Mucosa of gallbladder (tissue), 1 donor: ENCODE results near the gene IP6K1. TPM values are rescaled to one million over a fixed set of nuclear protein-coding genes. Genes with fewer than 3 reads are reported as not detected.
"Not testable (repeated sequence)": the region's sequence is repeated elsewhere in the genome, so short reads cannot be mapped to it uniquely, and the experiment has no call there.

Experiments
- DNase-seq: peaks from one replicate; pipeline ENCODE4 v3.0.0-alpha.2; 2020; ENCODE audit warnings: low spot score
- total RNA-seq: library from RNA; stranded (reverse); gene quantifications from one replicate; pipeline ENCODE4 v1.2.1, GENCODE V29; 2021
- donor health status: DM: no; HTN: no; CAD: no.

IP6K1 gene
- total RNA-seq, 1 donor from 2014 or later: 46.1 TPM

DNA sequence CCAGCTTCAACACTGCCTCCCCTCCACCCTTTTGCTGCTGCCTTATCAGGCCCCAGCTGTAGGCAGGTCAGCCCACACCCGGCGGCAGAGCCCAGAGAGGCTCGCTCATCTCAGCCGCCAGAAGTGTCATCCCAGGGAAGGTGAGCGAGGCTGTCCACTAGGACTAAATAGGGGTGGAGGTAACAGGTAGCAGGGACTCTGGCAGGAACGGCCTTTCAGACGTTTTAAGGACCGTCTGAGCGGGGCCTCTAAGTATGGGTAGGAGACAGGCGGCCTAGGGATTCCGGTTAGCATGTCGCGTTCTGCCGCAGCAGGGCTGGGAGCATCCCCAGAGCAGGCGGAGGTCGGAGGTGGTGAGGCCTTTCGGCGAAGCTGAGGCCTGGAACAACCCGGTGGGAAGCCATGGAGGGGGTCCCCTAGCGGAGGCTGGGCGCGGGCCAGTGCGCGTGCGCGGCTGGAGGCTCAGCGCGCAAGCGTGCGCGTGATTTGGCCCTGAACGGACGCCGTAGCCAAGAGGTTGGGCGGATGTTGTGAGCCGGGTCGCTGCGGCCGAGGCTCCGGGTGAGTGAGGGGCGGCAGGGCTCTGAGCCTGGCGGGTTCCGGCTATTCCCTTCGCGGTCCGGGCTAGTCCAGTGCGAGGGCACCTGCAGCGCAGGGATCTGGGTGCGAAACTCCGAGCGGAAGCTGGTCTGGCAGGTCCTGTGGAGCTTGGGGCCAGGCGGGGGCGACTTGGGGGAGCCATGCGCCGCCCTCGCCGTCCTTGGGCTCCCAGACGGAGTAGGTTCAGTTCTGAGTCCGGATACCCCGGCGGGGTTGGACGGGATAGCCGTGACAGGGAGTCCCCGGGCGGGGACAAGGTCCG, 97.1 kb downstream of the IP6K1 start, which contains the start of the genes MST1 and RNF123:
TSS of gene MST1 (minus strand) at position 429 of the 862 bp plus-strand sequence. CDS start 783 bp downstream, outside the sequence.
TSS of gene RNF123 (plus strand) at position 512 of the 862 bp plus-strand sequence. CDS start 1,609 bp downstream, outside the sequence.
- DNase-seq: peak; percentile 92

DNA sequence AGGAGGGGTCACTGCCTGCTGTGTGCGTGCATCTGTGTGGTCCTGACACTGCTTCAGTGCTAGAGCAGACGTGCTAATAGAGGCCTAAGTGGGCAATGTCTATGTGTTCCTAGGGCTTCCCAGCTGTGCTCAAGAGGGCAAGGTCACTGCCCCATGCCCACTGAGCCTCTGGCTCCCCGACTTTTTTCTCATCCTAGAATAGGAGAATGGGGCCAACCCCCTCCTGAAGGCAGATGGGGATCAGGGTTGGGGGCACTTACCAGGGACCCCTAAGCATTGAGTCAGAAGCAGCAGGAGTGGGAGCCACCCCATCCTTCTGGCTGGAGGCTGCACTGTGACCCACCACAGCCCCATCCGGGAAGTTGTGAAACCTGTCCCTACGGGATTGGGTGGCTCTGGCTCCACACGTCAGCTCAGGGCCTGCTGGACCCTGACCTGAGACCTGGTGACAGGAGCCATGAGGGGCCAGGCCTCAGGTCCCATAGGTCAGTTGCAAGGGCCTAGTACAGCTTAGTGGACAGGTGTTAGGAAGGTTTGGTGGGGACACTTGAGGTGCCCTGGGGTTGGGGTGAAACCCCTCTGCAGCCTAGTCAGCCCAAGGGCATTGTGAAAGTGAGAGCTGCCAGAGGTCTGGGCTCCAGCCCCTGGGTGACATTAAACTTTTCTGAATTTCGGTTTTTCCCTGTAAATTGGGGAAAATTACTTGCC, 97.8 kb downstream of the IP6K1 start:
- not testable (repeated sequence) for DNase-seq

DNA sequence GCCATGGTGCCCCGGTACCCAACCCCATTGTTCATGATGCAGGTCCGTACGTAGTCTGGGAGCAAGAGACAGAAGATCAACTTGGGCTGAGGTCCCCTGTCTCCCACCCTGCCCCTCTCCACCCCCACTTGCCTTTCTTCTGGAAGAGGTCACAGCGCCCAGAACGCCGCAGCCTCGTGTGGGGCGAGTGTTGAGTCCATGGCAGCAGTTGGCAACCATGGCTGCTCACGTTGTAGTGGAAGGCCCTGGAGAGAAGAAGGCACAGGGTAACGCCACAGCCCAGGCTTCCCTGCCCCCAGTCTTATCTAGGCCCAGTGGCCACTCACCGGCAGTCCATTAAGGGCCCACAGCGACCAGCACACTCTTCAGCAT, 98.9 kb downstream of the IP6K1 start:
- DNase-seq: not testable (repeated sequence)

DNA sequence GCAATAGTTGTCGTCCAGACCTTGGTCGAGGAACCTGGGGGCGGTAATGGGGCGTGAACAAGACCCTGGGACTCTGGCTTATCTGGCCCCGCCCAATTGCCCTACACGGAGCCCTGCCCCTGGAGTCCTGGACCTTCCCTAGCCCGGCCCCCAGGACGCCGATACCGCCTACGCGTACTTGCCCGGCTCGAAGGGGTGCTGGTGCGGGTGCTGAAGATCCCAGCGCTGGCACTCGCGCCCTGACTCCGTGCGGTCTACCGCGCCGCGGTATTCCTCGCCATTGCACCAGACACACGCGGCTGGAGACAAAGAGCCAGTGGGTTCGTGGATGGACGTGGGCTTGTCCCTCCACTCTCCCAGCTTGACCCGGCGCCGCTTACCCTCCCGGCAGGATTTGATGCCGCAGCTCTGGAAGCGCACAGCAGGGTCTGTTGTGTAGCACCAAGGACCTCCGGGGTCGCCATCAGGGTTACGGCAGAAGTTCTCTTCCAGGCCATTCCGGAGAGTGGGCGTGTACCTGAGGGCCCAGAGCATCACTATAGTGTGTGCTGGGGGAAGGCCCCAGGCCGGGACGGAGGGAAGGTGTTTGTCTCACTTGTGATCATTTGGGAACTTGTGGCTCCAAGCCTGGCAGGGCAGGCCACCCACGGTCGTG, 99.4 kb downstream of the IP6K1 start:
- peak; percentile 43 for DNase-seq

DNA sequence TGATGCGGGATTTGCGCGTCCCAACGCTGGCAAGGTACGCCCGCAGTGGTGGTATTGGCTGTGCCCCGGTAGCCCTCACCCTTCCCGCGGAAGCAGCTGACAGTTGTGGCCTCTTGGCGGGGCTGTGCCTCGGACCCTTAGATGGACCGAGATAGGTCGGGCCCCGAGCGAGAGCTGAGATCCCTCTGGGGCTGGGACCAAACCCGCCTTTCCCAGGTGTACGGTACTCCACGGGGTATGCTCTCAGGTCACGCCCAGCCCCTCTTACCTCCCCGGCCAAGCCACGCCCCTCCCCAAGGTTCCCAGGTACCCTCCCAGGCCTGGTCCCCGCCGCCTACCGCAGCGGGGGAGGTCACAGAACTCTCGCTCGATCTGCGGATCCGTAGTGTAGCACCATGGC, 100.0 kb downstream of the IP6K1 start:
- DNase-seq: peak; percentile 22

DNA sequence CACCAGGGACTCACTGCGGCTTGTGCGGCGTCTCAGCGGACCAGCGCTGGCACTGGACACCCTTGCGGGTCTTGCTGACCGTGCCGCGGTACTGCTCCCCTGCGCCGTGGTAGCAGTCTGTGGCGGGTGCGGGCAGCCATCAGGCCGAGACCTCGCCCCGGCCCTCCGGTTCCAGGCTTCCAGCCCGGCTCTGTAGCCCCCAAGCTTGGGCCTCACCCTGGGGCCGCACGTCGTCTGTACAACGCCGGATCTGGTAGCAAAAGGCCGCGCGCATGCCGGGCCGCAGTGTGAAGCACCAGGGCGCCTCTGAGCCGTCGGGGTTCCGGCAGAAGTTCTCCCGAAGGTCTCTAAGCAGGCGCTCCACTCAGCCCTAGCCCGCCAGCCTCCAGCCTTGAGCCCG, 100.5 kb downstream of the IP6K1 start:
- not testable (repeated sequence) for DNase-seq

GRCh38 chr3:49685103-49685502, 101.2 kb downstream of the IP6K1 start:
- DNase-seq: not testable (repeated sequence)

- not testable (repeated sequence) for DNase-seq
Observed at GRCh38 chr3:49684453-49684852, 101.9 kb downstream of the IP6K1 start.

- DNase-seq: no peak
Observed at GRCh38 chr3:49683162-49683561, 103.2 kb downstream of the IP6K1 start.

GRCh38 chr3:49681543-49681942, 104.8 kb downstream of the IP6K1 start:
- no peak for DNase-seq

- DNase-seq: no peak
Observed at GRCh38 chr3:49681232-49681522, 105.2 kb downstream of the IP6K1 start.

GRCh38 chr3:49680493-49681231, 105.7 kb downstream of the IP6K1 start:
- no peak for DNase-seq

- DNase-seq: no peak
Observed at GRCh38 chr3:49675912-49676311, 110.4 kb downstream of the IP6K1 start.

DNA sequence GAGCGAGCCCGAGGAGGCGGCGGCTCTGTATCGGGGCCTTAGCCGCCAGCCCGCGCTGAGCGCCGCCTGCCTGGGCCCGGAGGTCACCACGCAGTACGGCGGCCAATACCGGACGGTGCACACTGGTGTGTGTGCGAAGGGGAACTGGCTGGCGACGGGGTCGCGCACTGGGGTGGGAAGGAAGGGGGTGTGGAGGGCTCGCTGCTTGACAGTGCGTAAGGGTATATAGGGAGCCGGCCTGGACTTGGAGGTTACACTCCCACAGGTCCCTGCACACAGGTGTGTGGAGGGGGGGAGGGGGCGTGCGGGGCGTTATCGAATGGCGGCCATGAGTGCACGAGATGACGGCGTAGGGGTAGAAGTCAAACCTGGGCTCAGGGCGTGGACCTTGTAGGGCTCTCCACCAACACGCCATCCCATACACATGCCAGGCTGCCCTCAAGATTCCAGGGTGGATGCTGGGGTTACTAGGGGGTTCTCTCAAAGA, 111.8 kb downstream of the IP6K1 start:
- no peak for DNase-seq

Other genes starting within 250 kb of the IP6K1 start
- 0.81 TPM for gene BSN, start 232.1 kb downstream of the IP6K1 start, total RNA-seq
- 128 TPM for gene APEH, start 112.2 kb downstream of the IP6K1 start, total RNA-seq
- gene MST1, start 97.1 kb downstream of the IP6K1 start, total RNA-seq: 45.5 TPM
- gene RNF123, start 97.0 kb downstream of the IP6K1 start, total RNA-seq: 55.6 TPM
- gene AMIGO3, start 66.9 kb downstream of the IP6K1 start, total RNA-seq: 0.43 TPM
- 51.9 TPM for gene GMPPB, start 62.6 kb downstream of the IP6K1 start, total RNA-seq
- gene CDHR4, start 13.3 kb upstream of the IP6K1 start, total RNA-seq: 0.09 TPM
- 4.4 TPM for gene INKA1, start 16.7 kb upstream of the IP6K1 start, total RNA-seq
- gene UBA7, start 27.4 kb upstream of the IP6K1 start, total RNA-seq: 122 TPM
- gene TRAIP, start 70.0 kb upstream of the IP6K1 start, total RNA-seq: 2.4 TPM
- gene CAMKV, start 83.4 kb upstream of the IP6K1 start, total RNA-seq: 0.09 TPM
- gene MST1R, start 117.3 kb upstream of the IP6K1 start, total RNA-seq: 131 TPM
- 9.7 TPM for gene MON1A, start 143.3 kb upstream of the IP6K1 start, total RNA-seq
- gene RBM6, start 153.6 kb upstream of the IP6K1 start, total RNA-seq: 89.2 TPM